Endothelial cell of umbilical vein (primary cell): ENCODE results near the gene SOCS7.

ENCODE experiments used
- CTCF ChIP-seq, 2 donors: IDR thresholded peaks; 1 replicate in 1 of 2; 2 replicates in 1 of 2; pipeline ENCODE4 v1.5.1; 2011; ENCODE audit warnings: low read length in 2 of 2, mild to moderate bottlenecking in 2 of 2, moderate library complexity in 2 of 2, control low read depth in 1 of 2, inconsistent platforms in 1 of 2, low read depth in 1 of 2; ENCODE audit not compliant: insufficient read depth in 1 of 2; ENCODE audit errors: extremely low read depth in 1 of 2
- EZH2 ChIP-seq: IDR thresholded peaks from 2 replicates; pipeline ENCODE4 v1.6.1; 2012; ENCODE audit warnings: borderline replicate concordance, low read depth, mild to moderate bottlenecking, moderate library complexity, low read length, inconsistent platforms; ENCODE audit not compliant: severe bottlenecking
- JUN ChIP-seq: IDR thresholded peaks from 2 replicates; pipeline ENCODE4 v1.6.1; 2011; ENCODE audit warnings: borderline replicate concordance, low read depth; ENCODE audit not compliant: insufficient read length, insufficient read depth
- POLR2A ChIP-seq: IDR thresholded peaks from 2 replicates; pipeline ENCODE4 v1.6.1; 2012; ENCODE audit warnings: low read depth, mild to moderate bottlenecking, control low read depth, low read length
- POLR2AphosphoS5 ChIP-seq: IDR thresholded peaks from 2 replicates; pipeline ENCODE4 v1.6.1; 2012; ENCODE audit warnings: low read depth, mild to moderate bottlenecking, control low read depth, low read length, moderate library complexity; ENCODE audit not compliant: insufficient read depth

- no peak for TF ChIP-seq POLR2AphosphoS5
- no peak for TF ChIP-seq CTCF (IDR thresholded peaks at IDR 0.05; ENCODE audit: extremely low read depth in 1 of 2, insufficient read depth in 1 of 2, low read depth in 1 of 2, low read length in 2 of 2)
- TF ChIP-seq POLR2A: no peak
- TF ChIP-seq JUN: no peak
- no peak for TF ChIP-seq EZH2
These were observed 6.0 kb downstream of the SOCS7 start for GRCh38 chr17:38357486-38358123.
